GM19467 (cell line): ENCODE data around the gene KLHL24.
"Not testable (repeated sequence)": the region's sequence is repeated elsewhere in the genome, so short reads cannot be mapped to it uniquely, and the experiment has no call there.

Experiments used
- ATAC-seq: cut with Tn5 transposase; IDR thresholded peaks from one replicate; pipeline ENCODE4 v1.9.1; 2021; ENCODE audit warnings: mild to moderate bottlenecking, moderate library complexity; ENCODE audit not compliant: unreplicated experiment

KLHL24 gene, protein sequence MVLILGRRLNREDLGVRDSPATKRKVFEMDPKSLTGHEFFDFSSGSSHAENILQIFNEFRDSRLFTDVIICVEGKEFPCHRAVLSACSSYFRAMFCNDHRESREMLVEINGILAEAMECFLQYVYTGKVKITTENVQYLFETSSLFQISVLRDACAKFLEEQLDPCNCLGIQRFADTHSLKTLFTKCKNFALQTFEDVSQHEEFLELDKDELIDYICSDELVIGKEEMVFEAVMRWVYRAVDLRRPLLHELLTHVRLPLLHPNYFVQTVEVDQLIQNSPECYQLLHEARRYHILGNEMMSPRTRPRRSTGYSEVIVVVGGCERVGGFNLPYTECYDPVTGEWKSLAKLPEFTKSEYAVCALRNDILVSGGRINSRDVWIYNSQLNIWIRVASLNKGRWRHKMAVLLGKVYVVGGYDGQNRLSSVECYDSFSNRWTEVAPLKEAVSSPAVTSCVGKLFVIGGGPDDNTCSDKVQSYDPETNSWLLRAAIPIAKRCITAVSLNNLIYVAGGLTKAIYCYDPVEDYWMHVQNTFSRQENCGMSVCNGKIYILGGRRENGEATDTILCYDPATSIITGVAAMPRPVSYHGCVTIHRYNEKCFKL

GRCh38 chr3:183635431-183636220, at the start of gene KLHL24:
TSS of gene KLHL24 (plus strand) at chr3:183635623. CDS start at chr3:183650357, 14,734 bp downstream.
- peak; percentile 87 for ATAC-seq

DNA sequence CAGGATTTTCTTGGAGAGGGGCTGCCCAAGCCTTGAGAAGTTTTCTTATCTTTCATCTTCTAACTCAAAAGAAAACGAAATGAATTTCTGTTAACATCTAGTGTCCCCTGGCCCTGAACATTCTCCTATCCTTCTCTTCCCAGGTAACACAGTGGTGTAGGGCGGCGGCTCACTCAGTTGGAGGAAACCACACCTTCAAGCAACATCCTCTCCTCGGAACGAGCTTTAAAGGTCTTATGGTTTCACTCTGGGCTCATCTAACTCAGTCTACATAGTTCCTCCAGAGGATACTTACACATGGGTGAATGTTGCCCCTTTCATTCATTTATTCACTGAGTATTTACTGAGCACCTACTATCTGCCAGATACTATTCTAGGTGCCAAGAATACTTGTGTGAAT, 48.9 kb upstream of the KLHL24 start:
- ATAC-seq, result no peak

- ATAC-seq, result no peak
These were observed 48.1 kb upstream of the KLHL24 start for GRCh38 chr3:183587336-183587735.

DNA sequence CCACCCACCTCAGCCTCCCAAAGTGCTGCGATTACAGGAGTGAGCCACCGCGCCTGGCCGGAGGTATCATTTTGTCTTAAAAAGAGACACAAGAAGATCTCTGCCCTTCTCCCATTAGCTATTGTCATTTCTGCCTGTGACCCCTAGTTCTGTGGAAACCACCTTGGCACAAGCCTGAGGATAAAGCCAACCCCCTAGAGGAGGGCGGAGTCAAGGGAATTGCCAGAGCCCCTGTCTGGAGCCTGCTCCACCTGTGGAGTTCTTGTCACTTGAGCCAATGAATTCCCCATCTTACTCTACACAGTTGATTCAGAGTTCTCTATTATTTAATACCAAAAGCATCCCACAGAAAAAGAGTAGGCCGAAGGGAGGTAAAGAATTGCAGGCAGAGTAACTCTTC, 45.0 kb upstream of the KLHL24 start:
- no peak for ATAC-seq

DNA sequence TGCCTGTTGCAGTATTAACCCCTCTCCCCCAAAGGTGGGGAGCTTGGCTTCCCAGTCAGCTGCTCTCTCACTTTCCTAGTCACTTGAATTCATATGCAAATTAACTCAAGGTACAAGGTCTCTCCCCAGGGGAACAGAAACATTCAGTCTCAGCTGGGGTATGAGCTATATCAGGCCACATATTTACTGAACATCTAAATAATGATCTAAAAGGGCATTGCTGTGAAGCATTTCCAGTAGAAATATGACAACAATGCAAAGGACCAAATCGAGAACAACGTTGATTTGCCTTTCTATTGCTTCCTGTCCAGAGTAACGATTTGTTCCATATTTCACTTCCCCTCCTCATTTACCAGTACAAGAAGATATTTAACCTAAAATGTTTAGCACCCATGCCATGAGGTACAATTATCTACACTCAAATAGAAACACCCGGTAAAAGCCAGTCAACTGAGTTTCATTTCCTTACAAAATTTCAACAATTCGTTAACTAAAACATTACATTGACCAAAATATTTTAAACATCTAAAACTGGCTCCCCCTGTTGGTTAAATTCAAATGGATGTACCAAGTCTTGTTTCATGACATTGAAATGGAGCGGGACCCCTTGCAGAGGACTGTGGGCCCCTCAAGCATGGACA, 43.4 kb upstream of the KLHL24 start:
- ATAC-seq, result peak; percentile 94

DNA sequence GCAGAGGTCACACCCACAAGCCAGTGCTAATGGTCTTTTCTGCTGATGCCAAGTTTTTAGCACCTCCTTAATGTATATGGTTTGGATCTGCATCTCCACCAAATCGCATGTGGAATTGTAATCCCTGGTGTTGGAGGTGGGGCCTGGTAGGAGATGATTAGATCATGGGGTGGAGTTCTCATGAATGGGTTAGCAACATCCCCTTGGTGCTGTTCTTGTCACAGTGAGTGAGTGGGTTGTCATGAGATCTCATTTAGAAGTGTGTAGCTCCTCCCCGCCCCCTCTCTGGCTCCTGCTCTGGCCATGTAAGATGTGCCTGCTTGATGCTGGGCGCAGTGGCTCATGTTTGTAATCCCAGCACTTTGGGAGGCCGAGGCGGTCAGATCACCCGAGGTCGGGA, 42.6 kb upstream of the KLHL24 start:
- ATAC-seq, result no peak

- ATAC-seq, result no peak
These were observed 40.8 kb upstream of the KLHL24 start for GRCh38 chr3:183594636-183595035.

DNA sequence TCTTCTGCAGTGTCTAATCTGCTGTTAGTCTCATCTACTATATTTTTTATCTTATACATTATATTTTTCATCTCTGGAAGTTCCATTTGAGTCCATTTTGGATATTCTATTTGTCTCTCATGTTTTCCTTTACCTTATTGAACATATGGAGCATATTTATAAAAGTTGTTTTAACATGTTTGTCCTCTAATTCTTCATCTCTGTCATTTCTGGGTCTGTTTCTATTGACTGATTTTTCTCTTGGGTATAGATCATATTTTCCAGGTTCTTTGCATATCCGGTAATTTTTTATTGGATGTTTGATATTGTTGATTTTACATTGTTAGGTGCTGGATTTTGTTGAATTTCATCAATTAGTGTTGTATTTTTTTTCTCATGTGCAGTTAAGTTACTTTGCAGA, 37.5 kb upstream of the KLHL24 start:
- ATAC-seq, result no peak

GRCh38 chr3:183611326-183611725, 24.1 kb upstream of the KLHL24 start:
- ATAC-seq, result not testable (repeated sequence)

DNA sequence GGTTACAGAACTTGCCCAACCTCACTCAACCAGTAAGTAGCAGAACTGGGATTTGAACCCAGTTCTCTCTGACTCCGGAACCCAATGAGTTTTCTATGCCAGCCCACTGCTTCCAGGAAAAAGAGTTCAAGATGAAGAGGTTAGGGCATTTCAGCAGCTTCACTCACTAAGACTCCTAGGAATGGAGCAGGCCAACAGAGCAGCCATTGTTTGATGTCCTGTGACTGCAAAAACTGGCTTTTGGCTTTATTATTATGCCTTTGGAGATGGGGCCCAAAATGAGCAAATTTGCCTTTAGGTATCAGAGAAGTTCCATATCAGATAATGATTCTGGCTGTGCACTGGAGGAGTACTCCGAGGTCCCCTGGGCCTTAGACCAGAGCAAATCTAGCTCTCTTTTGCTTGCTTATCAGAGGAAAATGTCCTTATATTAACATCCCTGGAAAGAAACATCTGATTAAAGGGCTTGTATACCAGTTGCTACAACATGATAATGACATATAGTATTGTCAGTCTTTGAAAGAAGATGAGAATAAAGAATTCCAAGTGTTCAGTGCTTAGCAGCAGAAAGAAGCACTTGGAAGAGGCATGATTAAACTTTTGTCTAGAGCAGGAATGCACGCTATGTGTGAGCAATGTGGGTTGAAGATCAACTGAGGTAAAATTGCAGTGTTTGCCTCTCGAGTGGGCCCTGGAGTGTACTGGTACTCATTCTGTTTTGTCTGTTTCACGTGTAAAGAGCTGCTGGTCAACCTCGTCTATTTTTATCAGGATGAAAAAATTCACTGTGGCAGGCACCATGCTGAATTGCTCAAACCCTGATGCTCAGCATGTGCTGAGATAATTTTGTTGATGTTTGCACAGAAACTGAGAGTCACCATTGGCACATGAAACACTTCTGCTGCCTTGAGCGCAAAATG, 21.8 kb upstream of the KLHL24 start:
- no peak for ATAC-seq

DNA sequence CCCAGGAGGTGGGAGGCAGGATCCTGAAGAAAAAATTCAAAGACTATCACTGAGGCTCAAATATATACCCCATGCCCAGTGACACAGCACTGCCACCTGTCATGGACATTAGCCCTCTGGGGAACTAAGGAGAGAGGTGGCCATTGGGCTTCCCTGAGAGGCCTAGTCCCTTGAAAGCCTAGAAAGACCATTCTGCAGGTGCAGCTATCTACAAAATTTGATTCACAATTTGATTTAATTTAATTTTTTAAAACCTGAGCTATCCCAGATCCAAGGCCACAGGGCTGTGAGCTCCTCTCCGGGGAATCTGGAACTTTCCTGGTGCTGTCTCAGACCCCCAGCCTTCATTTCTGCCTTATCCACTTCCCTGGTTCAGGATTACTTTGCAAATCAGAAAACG, 16.9 kb upstream of the KLHL24 start:
- ATAC-seq, result no peak

DNA sequence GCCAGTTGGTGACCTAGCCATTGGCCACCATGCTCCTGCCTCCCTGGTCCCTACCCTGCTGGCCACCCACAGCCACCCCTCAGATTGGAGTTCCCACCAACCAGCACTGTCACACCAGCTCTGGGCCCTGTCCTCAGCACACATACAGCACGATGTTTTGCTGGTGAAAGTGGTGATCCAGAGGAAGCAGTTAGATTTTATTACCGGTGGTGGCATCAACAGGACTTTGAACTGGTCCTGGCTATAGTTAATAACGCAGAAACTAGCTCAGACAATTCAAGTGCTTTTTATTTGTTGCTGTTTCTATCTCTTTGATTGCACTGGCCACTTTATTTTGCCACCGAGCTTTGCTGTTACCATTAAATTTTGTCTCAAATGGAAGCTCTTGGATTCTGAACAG, 16.4 kb upstream of the KLHL24 start:
- ATAC-seq, result no peak

DNA sequence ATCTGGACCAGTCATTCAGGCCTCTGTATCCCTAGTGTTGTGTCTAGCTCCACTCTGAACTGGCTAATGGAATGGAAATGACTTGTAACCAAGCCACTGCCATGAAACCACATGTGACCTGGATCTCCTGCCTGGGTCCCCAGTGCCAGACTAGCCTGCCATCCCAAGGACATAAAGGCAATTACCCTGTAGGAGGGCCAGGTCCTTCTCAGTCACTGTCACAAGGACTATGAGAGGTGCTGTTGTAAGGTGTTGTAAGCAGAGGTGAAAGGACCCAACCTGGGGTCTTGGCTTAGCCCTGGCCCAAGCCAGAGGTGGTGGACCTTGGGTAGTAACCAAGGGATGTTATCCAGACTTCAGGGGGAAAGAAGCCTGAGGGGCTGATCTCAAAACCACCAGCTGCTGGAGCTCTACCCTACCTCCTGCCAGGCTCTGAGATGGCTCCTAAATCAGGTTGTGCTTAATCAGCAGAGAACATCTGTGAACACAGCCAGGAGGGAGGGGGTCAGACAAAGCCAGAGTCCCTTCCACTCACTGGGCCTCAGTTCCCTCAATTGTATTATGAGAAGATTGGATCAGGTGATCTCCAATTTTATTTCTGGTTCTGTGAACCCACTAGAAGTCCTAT, 15.7 kb upstream of the KLHL24 start:
- no peak for ATAC-seq

DNA sequence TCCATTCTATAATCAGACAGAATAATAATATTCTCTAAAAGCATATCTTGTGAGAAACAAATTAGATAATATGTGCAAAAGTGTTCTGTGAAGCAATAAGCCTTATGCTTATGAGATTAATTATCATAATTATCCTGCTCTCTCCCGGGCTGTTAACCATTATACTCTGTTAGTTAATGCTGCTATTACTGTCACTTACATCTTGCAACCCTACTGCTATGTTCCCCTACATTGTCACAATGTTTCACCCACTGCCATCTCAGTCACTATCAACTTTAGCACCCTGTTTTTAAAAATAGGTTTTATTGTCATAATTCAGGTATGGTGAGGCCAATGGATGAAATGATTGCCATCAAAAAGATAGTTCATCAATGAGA, 15.2 kb upstream of the KLHL24 start:
- ATAC-seq, result no peak

DNA sequence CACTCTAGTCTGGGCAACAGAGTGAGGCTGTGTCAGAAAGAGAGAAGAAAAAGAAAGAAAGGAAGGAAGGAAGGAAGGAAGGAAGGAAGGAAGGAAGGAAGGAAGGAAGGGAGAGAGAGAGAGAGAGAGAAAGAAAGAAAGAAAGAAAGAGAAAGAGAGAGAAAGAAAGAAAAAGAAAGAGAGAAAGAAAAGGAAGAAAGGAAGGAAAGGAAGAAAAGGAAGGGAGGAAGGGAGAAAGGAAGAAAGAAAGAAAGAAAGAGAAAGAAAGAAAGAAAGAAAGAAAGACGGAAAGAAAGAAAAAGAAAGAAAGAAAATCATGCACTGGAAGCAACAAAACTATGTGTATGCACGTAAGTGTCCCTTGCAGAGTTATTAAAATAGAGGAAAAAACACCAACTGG, 12.9 kb upstream of the KLHL24 start:
- ATAC-seq, result not testable (repeated sequence)

GRCh38 chr3:183626877-183627594, 8.4 kb upstream of the KLHL24 start:
- no peak for ATAC-seq

DNA sequence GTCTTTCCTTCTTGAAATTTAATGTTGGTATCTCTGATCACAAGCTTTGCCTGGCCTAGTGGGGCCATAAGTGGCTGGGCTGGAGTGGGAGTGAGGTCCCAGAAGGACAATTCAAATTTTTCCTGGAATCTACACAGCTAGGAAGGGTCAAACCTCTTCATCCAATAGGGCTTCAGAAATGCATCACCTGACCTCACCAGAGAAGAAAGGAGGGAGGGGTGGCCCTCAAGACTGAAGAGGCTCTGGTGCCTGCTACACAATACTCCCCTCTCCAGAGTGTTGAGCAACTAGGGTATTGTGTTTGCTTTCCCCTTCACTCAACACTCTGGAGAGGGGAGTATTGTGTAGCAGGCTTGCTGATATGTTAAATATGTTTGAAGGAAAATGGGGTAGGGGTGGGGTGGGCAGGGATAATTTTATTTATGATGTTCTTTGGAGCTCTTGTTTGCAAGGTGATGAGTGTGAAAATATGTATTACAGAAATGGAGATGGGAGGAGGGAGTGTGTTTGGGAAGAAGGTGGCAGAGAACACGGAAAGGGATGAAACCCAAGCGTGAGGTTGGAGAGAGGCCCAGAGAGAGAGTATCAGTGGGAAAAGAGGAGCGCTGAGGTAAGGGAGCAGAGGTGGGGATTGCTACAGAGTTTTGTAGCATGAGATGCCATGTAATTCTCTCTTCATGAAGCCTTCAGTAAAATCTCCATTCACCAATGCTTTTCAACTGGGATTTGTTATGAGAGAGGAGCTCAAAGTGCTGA, 5.7 kb upstream of the KLHL24 start:
- no peak for ATAC-seq

GRCh38 chr3:183631715-183632114, 3.7 kb upstream of the KLHL24 start:
- ATAC-seq, result no peak
